CD4-positive, alpha-beta T cell treated with Interleukin-15 for 1 hour (primary cell): Measurements from ENCODE around the gene NEO1.
"Not testable (repeated sequence)": the region's sequence is repeated elsewhere in the genome, so short reads cannot be mapped to it uniquely, and the experiment has no call there.

Experiments
- DNase-seq: peaks from one replicate; pipeline ENCODE4 v3.0.0-alpha.2; 2020

Gene NEO1

GRCh38 chr15:73221450-73221849, 169.2 kb downstream of the NEO1 start:
- not testable (repeated sequence) for DNase-seq

GRCh38 chr15:73225358-73226015, 173.2 kb downstream of the NEO1 start:
- DNase-seq, result peak; percentile 17

- DNase-seq, result no peak
These were observed 174.0 kb downstream of the NEO1 start for GRCh38 chr15:73226093-73226814.

GRCh38 chr15:73227433-73228056, 175.3 kb downstream of the NEO1 start:
- DNase-seq, result no peak

- DNase-seq, result no peak
These were observed 175.9 kb downstream of the NEO1 start for GRCh38 chr15:73228128-73228646.

- no peak for DNase-seq
These were observed 179.6 kb downstream of the NEO1 start for GRCh38 chr15:73231661-73232419.

- DNase-seq, result no peak
These were observed 180.5 kb downstream of the NEO1 start for GRCh38 chr15:73232776-73233175.

GRCh38 chr15:73233623-73234022, 181.4 kb downstream of the NEO1 start:
- DNase-seq, result no peak

- no peak for DNase-seq
These were observed 185.6 kb downstream of the NEO1 start for GRCh38 chr15:73237910-73238309.

- no peak for DNase-seq
These were observed 187.4 kb downstream of the NEO1 start for GRCh38 chr15:73239564-73240215.

GRCh38 chr15:73240866-73241499, 188.7 kb downstream of the NEO1 start:
- DNase-seq, result peak; percentile 51

- DNase-seq, result no peak
These were observed 192.1 kb downstream of the NEO1 start for GRCh38 chr15:73244333-73244732.

- no peak for DNase-seq
These were observed 194.2 kb downstream of the NEO1 start for GRCh38 chr15:73246439-73246838.

- DNase-seq, result no peak
These were observed 194.6 kb downstream of the NEO1 start for GRCh38 chr15:73246898-73247297.

GRCh38 chr15:73247331-73247730, 195.1 kb downstream of the NEO1 start:
- no peak for DNase-seq

GRCh38 chr15:73249499-73249898, 197.2 kb downstream of the NEO1 start:
- no peak for DNase-seq

GRCh38 chr15:73254598-73254997, 202.3 kb downstream of the NEO1 start:
- DNase-seq, result no peak

GRCh38 chr15:73258271-73259108, 206.2 kb downstream of the NEO1 start:
- DNase-seq, result no peak

GRCh38 chr15:73264881-73265280, 212.6 kb downstream of the NEO1 start:
- no peak for DNase-seq

GRCh38 chr15:73265536-73266153, 213.4 kb downstream of the NEO1 start:
- DNase-seq, result peak; percentile 25

- no peak for DNase-seq
These were observed 216.2 kb downstream of the NEO1 start for GRCh38 chr15:73268457-73268856.
